Measurements from ENCODE around the gene SLAIN1.
A peak's percentile ranks its signal among the peaks of the same experiment; 100 is the strongest.
"Not testable (repeated sequence)": the region's sequence is repeated elsewhere in the genome, so short reads cannot be mapped to it uniquely, and the experiment has no call there.

SLAIN1 gene

DNA sequence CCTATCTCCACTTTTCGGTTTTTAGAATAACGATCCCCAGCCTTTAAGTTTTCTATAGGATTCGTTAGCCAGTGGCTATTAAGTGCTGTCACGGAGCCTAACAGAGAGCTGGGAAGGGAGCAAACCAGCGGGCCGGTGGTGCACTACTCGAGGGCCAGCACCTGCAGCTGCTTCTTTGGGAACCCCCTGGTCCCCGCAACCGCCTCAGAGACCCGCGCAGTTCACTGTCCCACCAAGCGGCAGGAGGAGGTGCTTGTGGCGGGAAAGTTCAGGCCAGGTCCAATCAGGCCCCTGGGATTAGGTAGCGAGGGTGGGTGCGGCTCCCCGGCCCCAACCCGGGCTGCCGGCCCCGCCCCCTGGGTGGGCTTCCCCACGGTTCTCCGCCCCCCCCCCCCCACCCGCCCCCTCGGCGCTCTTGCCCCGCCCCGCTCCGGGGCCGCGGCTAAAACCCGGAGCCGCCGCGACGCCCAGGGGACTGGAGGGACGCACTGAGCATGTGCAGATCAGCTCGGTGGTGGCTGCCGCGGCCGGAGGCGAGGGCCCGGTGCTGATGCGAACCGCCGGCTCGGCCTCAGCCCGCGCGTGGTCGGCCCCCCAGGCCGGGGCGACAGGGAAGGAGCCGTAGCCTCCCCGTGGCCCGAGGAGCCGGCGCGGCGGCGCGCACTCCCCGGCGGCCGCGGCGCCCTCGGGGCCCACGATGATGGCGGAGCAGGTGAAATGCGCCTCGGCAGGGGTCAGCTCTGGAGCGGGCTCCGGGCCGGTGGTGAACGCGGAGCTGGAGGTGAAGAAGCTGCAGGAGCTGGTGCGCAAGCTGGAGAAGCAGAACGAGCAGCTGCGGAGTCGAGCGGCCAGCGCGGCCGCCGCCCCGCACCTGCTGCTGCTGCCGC, at the start of gene SLAIN1:
TSS of gene SLAIN1 (plus strand) at position 471 of the 887 bp plus-strand sequence. CDS start at position 698, 227 bp downstream.
- peak; percentile 82 for DNase-seq

DNA sequence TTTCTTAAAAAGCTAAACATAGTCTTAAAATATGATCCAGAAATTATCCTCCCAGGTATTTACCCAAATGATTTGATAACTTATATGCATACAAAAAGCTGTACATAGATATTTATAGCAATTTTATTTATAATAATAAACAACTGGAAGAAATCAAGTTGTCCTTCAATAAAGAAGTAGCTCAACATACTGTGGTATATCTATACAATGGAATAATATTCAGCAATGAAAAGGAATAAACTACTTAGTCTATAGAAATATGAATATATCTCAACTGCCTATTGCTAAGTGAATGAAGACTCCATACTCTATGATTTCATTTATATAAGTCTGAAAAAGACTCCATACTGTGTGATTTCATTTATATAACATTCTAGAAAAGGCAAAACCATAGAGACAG, 47.1 kb upstream of the SLAIN1 start:
- no peak for DNase-seq

DNA sequence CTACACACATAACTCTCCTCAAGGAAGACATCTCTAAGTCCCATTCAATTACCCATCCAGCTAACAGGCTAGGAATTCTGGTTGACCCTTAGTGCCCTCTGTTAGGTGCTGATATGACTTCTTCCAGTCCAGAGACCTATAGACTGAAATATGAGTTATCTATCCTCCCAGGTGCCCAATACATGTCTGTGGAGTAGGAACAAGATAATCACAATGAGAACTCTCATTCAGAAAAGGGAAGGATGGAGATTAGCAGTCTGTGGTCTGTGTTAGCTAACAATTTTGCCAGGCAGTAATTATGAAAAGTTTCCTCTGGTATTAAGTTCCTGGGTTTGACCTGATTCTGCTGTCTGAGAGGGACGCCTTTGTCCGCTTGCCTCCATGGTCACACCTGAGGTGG, 44.2 kb upstream of the SLAIN1 start:
- DNase-seq: no peak

DNA sequence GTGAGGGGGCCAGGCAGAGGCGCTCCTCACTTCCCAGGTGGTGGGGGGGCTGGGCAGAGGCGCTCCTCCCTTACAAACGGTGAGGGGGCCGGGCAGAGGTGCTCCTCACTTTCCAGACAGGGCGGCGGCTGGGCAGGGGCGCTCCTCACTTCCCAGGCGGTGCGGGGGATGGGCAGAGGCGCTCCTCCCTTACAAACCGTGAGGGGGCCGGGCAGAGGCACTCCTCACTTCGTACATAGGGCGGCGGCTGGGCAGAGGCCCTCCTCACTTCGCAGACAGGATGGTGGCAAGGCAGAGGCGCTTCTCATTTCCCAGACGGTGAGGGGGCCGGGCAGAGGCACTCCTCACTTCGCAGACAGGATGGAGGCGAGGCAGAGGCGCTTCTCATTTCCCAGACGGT, 37.5 kb upstream of the SLAIN1 start:
- DNase-seq: not testable (repeated sequence)

DNA sequence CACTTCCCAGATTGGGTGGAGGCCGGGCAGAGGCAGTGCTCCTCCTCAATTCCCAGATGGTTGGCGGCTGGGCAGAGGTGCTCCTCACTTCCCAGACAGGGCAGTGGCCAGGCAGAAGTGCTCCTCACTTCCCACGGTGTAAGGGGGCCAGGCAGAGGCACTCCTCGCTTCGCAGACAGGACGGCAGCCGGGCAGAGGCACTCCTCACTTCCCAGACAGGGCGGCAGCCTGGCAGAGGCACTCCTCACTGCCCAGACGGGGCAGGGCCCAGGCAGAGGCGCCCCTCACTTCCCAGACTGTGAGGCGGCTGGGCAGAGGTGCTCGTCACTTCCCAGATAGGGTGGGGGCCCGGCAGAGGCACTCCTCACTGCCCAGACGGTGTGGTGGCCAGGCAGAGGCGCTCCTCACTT, 36.6 kb upstream of the SLAIN1 start:
- no peak for DNase-seq

DNA sequence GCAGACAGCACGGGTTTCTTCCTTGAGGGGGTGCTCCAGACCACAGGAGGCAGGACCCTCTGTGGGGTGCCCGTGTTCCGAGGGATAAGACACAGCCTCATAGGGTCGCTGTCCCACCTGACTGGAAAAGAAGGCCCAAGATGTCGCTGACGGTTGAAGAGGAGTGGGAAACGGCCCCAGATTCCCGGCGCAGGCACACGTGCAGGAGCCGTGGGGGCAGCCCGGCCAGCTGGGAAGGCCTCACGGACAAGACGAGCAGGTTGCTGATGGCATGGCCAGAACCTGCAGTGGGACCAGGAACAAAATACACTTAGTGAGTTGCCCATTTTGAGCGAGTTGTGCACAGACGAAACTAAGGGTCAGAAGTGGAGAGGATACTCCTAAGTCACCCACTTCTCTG, 35.2 kb upstream of the SLAIN1 start:
- DNase-seq: not testable (repeated sequence)

DNA sequence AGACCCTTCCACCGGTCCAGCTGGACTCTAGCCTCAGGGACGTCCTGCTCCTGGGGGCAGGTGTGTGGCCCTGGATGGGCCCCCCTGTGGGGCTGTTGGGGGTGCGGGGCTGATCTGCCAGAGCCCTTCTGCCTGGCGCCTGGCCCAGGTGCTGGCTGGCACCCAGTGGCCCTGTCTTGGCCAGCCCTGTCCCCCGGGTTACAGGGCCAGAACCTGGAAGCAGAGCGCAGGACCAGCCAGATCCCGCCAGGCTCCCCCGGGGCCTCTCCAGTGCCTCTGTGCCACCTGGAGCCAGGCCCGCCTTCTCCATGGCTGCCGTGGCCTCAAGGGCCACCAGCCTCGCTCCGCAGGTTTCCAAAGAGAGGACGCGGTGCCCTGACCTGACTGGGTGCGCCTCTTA, 34.7 kb upstream of the SLAIN1 start:
- DNase-seq: not testable (repeated sequence)

DNA sequence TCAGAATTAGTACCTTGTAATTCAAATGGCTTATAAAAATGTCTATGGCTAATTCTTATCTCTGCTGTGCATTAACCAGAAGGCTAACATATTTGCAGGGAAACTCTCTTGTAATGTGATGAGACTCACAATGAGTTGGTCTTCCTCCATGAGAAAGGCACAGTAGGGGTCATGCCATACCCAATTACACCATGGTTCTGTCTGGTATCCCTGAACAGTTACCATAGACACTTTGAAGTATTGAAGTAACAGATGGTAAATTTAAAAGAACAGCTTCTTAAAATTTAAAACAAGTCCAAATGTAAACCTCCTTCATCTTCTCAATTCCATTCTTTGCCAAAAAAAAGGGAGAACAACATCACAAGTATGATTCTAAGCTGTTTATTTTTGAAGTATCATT, 22.6 kb upstream of the SLAIN1 start:
- no peak for DNase-seq

DNA sequence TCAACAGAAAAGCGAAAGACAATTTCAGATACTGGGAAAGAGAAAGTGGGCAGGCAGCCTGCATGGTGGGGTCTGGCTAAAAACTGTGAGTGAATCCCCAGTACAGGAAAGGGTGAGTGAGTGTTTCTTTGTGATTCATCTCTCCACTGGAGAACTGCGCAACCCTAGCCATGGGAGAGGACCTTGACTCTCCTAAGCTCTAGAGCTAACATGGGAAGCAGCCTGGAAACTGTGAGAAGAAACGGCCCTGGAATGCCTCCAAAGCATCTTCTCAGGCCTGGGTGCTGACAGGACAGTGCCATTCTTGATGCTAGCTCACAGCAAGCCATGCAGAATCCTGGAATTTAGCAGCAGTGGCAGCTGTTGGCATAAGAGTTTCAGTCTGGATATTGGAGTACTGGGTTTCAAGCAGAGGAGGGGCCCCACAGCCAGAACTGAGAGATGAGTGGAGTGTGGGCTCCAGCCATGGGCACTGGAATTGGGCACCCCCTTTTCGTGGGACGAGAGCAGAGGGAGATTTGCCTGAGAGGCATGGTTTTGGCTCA, 18.7 kb upstream of the SLAIN1 start:
- no peak for DNase-seq

DNA sequence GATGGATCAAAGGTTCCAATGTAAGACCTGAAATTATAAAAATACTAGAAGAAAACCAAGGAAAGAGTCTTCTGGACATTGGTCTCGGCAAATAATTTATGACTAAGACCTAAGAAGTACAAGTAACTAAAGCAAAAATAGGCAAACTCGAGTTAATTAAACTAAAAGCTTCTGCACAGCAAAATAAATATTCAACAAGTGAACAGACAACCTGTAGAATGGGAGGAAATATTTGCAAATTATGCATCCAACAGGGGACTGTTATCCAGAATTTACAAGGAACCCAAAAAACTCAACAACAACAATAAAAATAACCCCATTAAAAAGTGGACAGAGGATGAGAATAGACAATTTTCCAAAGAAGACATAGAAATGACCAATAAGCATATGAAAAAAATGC, 9.7 kb upstream of the SLAIN1 start:
- no peak for DNase-seq

DNA sequence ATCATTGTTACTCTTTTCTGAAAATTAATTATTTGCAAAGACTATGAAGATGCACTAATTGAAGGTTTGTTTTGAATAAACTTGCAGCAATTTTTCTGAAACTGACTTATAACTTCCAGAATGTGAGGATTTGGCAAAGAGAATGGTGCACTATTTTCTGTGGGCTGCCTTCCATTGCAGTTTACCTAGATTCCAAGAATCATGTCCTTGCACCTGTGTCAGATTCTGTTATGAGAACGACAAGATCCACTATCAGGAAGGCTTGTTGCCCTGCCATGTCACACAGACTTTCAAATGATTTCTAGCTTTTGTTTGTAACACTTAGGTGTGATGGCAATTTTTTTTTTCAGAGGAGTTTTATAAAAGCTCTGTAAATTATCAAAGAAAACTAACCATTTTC, 5.6 kb upstream of the SLAIN1 start:
- no peak for DNase-seq

DNA sequence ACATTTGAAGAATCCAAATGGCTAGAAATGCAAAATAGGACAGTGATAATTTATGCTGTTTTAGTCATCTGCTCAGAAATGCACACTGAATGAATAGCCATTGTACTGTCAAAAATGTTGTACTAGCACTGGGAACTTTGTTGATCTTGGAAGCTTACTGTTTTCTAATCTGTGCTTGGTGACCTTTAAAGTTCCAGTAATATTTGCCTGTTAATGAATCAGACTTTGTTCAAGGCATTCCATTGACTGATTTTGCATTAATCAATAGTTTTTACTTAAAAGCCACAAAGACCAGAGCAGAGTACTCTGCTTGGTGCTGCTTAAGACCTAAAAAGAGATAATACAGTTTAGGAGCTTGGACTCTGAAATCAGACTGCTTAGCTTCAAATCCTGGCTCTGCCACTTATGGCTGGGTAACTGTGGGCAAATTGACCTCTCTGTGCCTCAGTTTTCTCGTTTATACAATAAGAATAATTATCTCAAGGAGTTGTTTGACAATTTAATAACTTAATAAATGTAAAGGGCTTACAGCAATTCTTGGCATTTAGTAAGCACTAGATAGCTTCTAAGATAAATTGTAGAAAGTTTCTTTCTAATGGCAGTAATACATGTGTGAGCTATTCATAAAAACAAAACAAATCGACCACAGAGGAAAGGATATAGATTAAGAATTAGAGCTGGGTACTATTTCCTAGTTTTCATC, 4.6 kb upstream of the SLAIN1 start:
- DNase-seq: no peak

DNA sequence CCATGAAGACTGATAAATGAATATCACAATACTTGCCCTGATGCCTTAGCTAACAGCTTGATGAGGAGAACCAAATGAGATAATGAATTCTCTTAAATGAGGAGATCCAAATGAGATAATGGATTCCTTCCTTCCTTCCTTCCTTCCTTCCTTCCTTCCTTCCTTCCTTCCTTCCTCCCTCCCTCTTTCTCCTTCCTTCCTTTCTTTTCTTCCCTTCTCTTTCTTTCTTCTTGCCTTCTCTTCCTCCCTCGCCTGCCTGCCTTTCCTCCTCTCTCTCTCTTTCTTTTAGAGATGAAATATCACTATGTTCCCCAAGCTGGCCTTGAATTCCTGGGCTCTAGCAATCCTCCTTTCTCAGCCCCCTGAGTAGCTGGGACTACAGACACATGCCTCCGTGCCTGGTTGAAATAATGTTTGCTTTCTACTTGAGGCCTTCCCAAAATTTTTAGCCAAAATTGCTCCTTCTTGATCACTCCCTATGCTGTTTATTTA, 4.0 kb upstream of the SLAIN1 start:
- no peak for DNase-seq

DNA sequence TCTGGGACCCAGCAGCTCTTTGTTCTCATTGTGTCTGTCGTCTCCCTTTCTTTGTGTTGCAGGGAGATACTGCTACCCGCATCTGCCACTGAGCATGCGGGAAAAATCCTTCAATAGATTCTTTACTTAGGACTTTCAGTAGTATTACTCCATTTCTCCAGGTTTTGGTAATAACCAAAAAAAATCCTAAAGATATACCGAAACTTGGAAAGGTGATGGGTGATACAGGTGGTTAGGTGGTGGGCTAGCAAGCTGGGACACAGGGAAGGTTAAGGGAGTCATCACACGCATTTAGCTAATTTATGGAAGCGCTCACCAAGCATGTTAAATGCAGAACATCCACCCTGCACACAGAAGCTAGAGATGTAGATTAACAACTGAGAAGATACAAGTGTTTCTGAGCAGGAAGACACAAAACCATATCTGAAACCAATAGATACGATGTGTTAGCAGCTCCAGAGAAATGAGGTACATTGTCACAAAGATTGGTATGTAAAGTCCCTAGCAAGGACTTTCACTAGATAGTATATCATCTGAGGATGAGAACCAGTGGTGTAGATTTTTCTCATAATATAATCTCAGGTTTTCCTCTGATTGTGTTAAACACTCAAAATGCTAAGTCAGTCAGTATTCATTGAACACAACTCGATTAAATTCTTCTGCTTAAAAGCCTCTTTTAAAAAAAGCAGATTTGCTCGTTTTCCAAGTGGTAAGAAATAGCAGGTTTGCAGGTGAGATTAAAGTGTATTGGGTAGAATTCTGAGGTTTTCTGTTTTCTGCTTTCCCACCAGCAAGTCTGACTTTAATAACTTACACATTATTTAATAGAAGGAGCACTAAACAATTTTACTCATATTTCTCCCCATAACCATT, 1.2 kb upstream of the SLAIN1 start:
- no peak for DNase-seq

DNA sequence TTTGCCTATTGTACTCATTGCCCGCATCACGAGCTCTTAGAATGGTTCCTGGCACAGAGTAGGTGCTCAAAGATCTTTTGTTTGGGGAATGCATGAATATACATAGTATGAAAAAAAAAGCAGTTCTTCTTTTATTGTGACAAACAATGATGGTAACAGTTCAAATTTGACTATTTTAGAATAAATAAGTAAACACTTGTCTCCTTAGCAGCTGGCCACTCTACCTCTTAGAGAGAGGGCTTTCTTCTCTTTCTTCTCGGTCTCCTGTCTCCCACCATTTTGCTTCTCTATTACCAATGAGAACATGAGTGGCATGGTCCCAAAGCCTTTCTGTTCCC, 639 bp upstream of the SLAIN1 start:
- no peak for DNase-seq

DNA sequence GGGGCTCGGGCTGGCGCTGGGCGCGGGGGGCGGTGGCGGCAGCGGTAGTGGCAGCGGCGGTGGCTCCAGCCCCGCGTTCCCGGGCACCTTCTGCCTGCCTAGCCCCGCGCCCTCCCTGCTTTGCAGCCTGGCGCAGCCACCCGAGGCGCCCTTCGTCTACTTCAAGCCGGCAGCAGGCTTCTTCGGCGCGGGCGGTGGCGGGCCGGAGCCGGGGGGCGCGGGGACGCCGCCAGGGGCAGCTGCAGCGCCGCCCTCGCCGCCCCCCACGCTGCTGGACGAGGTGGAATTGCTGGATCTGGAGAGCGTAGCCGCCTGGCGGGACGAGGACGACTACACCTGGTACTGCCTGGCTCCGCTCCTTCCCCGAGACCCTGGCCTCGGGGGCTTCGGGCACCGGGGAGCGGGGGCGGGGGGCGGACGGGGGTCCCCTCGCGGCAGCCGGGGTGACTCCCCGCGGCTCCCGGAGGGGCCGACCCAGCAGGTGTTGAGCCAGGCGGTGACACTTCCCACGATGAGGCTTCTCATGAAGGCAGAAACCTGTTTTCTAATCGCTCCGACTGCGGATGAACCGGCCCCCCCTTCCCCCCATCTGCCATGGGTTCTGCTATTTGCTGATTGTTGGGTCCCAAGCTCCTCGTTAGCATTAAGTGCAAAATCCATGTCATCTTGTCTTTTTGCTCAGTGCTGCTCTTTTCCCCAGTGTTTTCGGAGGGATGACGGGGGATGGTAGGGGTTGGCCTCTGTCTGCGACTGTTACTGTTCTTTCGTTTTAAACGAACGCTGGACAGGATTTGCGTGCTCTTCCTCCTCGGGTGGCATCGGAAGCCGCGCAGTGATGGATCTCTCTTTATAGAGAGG, 943 bp downstream of the SLAIN1 start:
- peak; percentile 40 for DNase-seq

DNA sequence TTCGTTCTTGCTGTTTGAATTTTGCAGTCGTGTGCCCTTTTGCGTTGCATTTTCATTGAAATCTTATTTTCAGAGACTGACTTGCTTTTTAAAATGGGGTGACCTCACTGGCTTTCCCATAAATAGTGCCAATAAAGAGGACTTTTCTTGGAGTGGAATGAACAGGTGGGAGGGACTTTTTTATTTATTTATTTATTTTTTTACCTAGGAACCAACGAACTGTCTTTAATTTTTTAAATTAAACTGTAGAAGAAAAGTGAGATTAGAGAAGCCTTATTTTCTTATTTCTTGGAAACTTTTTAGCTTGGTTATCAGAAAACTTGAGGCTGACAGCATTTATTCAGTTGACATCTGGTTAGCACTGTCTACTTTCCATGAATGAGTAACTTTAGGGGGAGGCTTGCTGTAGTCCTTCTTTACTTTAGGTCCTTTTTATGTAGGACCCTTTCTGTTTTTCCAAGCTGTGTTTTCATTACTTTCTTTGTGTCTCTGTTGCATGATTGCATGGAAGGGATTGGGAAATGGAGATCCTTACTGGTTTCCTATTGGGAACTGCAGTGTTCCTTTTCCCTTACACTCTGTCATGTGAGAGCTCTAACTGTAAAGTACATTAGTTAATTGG, 1.7 kb downstream of the SLAIN1 start:
- no peak for DNase-seq

DNA sequence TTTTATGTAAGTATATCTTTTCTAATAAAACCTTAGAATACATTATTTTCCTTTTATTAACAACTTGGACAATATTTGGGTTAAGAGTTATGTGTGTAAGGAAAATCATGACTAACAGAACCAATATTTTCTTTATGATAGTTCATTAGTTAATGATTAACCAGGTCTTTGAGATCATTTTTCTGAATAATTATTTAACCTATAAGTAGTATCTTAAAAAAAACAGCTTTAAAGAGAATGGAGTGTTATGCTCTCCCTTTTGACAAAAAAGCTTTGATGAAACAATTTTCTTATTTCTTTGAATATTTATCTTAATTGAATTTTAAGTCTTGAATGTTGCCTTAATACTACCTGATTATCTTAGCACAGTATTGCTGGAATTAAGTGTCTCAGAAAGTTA, 3.8 kb downstream of the SLAIN1 start:
- no peak for DNase-seq

DNA sequence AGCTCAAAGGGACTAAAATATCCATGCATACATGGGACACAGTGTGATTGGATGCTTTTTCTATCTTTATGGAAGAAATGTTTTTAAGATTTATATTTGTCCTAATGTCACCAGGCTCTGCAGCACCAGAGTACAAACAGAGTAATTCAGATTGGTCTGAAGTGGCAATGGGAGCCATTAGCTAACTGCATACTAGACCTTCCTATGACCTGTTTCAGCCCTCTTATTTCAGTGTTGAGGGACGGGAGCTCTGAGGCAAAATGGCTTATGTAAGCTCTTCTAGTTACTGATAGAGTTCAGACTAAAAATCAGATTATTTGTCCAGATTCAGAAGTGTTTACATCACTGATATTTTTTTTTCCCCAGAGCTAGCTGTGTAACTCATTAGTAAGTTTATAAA, 4.9 kb downstream of the SLAIN1 start:
- DNase-seq: no peak

DNA sequence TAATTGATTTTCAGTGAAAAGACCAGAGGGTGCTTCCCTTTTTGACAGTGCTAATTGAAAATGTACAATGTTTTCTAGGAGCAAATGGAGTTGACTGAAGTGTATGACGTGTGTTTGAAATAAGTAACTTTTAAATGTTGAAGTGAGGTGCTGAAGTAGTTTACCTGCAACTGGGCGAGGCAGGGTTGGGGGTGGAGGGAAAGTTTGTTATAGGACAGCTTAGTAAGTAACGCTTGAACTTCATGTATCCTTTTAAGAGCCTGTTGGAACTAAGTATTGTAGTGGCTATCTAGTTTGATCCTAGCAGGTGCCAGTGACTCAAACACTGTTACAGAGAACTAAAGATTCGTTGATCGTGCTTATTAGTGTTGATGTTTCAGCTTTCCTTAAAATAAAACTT, 5.9 kb downstream of the SLAIN1 start:
- DNase-seq: no peak

DNA sequence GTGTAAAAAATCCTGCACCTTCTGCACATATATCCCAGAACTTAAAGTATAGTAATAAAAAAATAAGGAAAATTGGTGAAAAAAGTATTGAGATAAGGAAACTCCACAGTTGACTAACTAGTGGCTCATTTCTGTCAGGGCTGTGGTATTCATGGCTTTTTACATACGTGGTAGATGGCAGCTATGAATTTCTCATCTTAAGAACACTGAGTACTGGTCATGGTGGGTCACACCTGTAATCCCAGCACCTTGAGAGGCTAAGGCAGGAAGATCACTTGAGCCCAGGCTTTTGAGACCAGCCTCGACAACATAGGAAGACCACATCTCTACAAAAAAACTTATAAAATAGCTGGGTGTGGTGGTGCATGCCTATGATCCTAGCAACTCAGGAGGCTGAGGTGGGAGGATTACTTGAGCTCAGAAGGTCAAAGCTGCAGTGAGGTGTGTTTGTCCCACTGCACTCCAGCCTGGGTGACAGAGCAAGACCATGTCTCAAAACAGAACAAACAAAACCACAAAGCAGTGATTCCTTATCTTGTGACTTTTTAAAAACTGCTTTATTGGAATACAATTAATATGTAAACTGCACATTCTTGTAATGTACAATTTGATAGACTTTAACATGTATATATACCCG, 16.8 kb downstream of the SLAIN1 start:
- no peak for DNase-seq
